Trophoblast cell (in vitro differentiated cells and primary cell): Measurements from ENCODE around the gene SHMT2.

Experiments
- DNase-seq, 2 donors: peaks; one replicate each; pipeline ENCODE4 v3.0.0-alpha.2; 2016
- H2AFZ ChIP-seq: 2 replicates; pipeline ENCODE4 v1.6.1; 2013; ENCODE audit warnings: low read length, moderate library complexity, mild to moderate bottlenecking; ENCODE audit not compliant: insufficient read depth, poor library complexity
- H2AK5ac ChIP-seq: 2 replicates; pipeline ENCODE4 v1.6.1; 2013; ENCODE audit warnings: mild to moderate bottlenecking, low read length
- H2BK120ac ChIP-seq: 2 replicates; pipeline ENCODE4 v1.6.1; 2013; ENCODE audit warnings: low read length, mild to moderate bottlenecking, moderate library complexity; ENCODE audit not compliant: insufficient read depth, poor library complexity
- H2BK12ac ChIP-seq: 2 replicates; pipeline ENCODE4 v1.6.1; 2013; ENCODE audit warnings: mild to moderate bottlenecking, low read length, moderate library complexity
- H2BK5ac ChIP-seq: 2 replicates; pipeline ENCODE4 v1.6.1; 2013; ENCODE audit warnings: low read length, low read depth, moderate library complexity, mild to moderate bottlenecking; ENCODE audit not compliant: poor library complexity
- H3K14ac ChIP-seq: 2 replicates; pipeline ENCODE4 v1.6.1; 2013; ENCODE audit warnings: mild to moderate bottlenecking, low read length
- H3K18ac ChIP-seq: 2 replicates; pipeline ENCODE4 v1.6.1; 2013; ENCODE audit warnings: mild to moderate bottlenecking, low read length
- H3K23ac ChIP-seq: 2 replicates; pipeline ENCODE4 v1.6.1; 2013; ENCODE audit warnings: low read length
- H3K27ac ChIP-seq: 2 replicates; pipeline ENCODE4 v1.5.1; 2013; ENCODE audit warnings: low read depth, mild to moderate bottlenecking, inconsistent platforms, low read length, moderate library complexity
- H3K27me3 ChIP-seq: 2 replicates; pipeline ENCODE4 v1.6.1; 2013; ENCODE audit warnings: inconsistent platforms, mild to moderate bottlenecking, low read length, moderate library complexity; ENCODE audit not compliant: insufficient read depth
- H3K36me3 ChIP-seq, 2 experiments: 1 replicate in 1 of 2; 2 replicates in 1 of 2; pipeline ENCODE4 v1.6.1; 2013; ENCODE audit warnings: low read length in 2 of 2, mild to moderate bottlenecking in 2 of 2, moderate library complexity in 1 of 2; ENCODE audit not compliant: insufficient read depth in 2 of 2, control insufficient read depth in 1 of 2
- H3K4ac ChIP-seq: 2 replicates; pipeline ENCODE4 v1.6.1; 2013; ENCODE audit warnings: low read depth, mild to moderate bottlenecking, low read length, moderate library complexity
- H3K4me1 ChIP-seq, 2 experiments: 1 replicate in 1 of 2; 2 replicates in 1 of 2; pipeline ENCODE4 v1.6.1; 2013; ENCODE audit warnings: low read length in 2 of 2, mild to moderate bottlenecking in 2 of 2, moderate library complexity in 1 of 2; ENCODE audit not compliant: insufficient read depth in 2 of 2, control insufficient read depth in 1 of 2
- H3K4me2 ChIP-seq: 2 replicates; pipeline ENCODE4 v1.6.1; 2013; ENCODE audit warnings: inconsistent platforms, mild to moderate bottlenecking, low read length, moderate library complexity
- H3K4me3 ChIP-seq: 2 replicates; pipeline ENCODE4 v1.5.1; 2013; ENCODE audit warnings: mild to moderate bottlenecking, low read depth, low read length, inconsistent platforms
- H3K79me1 ChIP-seq: one replicate; pipeline ENCODE4 v1.6.1; 2013; ENCODE audit warnings: low read length
- H3K79me2 ChIP-seq: 2 replicates; pipeline ENCODE4 v1.6.1; 2013; ENCODE audit warnings: low read length, mild to moderate bottlenecking; ENCODE audit not compliant: control insufficient read depth, insufficient read depth, poor library complexity
- H3K9ac ChIP-seq: 2 replicates; pipeline ENCODE4 v1.6.1; 2013; ENCODE audit warnings: mild to moderate bottlenecking, low read length
- H3K9me3 ChIP-seq: 2 replicates; pipeline ENCODE4 v1.6.1; 2013; ENCODE audit warnings: low read depth, mild to moderate bottlenecking, control low read depth, inconsistent platforms, low read length; ENCODE audit not compliant: insufficient read depth
- H4K12ac ChIP-seq: 2 replicates; pipeline ENCODE4 v1.6.1; 2013; ENCODE audit warnings: low read depth, mild to moderate bottlenecking, low read length, moderate library complexity
- H4K8ac ChIP-seq: 2 replicates; pipeline ENCODE4 v1.6.1; 2013; ENCODE audit warnings: low read depth, mild to moderate bottlenecking, low read length, moderate library complexity
- H4K91ac ChIP-seq: one replicate; pipeline ENCODE4 v1.6.1; 2013; ENCODE audit warnings: low read depth, mild to moderate bottlenecking, low read length, moderate library complexity
- WGBS: extraction: QIAGEN DNeasy Blood & Tissue Kit; methylation state at CpG from one replicate; pipeline ENCODE4 v1.1.7; 2013; ENCODE audit warnings: missing lambda C conversion rate; ENCODE audit not compliant: insufficient read length, insufficient coverage; ENCODE audit errors: extremely low coverage; 5-methylcytosine and 5-hydroxymethylcytosine counted together

The SHMT2 gene

GRCh38 chr12:57261428-57261865, 31.9 kb downstream of the SHMT2 start:
- H3K4ac ChIP-seq, result no peak overlapping the region
- no peak overlapping the region for H4K8ac ChIP-seq
- no peak overlapping the region for H2BK12ac ChIP-seq
- no peak overlapping the region for H3K14ac ChIP-seq
- no peaks in the 10 kb centered on the region for H3K79me1 ChIP-seq
- H2BK120ac ChIP-seq, result no peak overlapping the region
- no peak overlapping the region for H4K91ac ChIP-seq
- no peaks in the 10 kb centered on the region for H3K27me3 ChIP-seq
- H3K27ac ChIP-seq, result no peak overlapping the region
- H3K4me2 ChIP-seq, result no peak overlapping the region
- no peak overlapping the region for H2AK5ac ChIP-seq
- H2BK5ac ChIP-seq, result no peak overlapping the region
- no peak overlapping the region for H4K12ac ChIP-seq
- H3K23ac ChIP-seq, result no peak overlapping the region
- H3K9ac ChIP-seq, result no peak overlapping the region
- no peaks in the 10 kb centered on the region for H3K9me3 ChIP-seq
- no peak overlapping the region for H3K4me3 ChIP-seq
- H3K79me2 ChIP-seq, result no peaks in the 10 kb centered on the region
- DNase-seq, result no peak
- no peaks in the 10 kb centered on the region for H3K4me1 ChIP-seq
- H3K18ac ChIP-seq, result no peak overlapping the region
- peaks cover 11 to 20% of the 10 kb centered on the region in 2 experiments for H3K36me3 ChIP-seq
- H2AFZ ChIP-seq, result no peak overlapping the region
- no CpG with 5 or more reads among the region's 2 CpGs for WGBS

GRCh38 chr12:57262126-57262822, 32.8 kb downstream of the SHMT2 start:
- Histone ChIP-seq H3K27me3 (no peaks in the 10 kb centered on the region), H4K12ac (no peak overlapping the region), H3K4me2 (no peak overlapping the region), H3K79me1 (no peaks in the 10 kb centered on the region), H2BK5ac (no peak overlapping the region), H3K4me1 (no peaks in the 10 kb centered on the region), H3K18ac (no peak overlapping the region), H3K9me3 (no peaks in the 10 kb centered on the region), H3K9ac (no peak overlapping the region), H3K14ac (no peak overlapping the region), H3K36me3 (peaks cover 14 to 23% of the 10 kb centered on the region in 2 experiments), H2AFZ (no peak overlapping the region), H4K91ac (no peak overlapping the region), H2BK120ac (no peak overlapping the region), H3K79me2 (no peaks in the 10 kb centered on the region), H2AK5ac (no peak overlapping the region), H4K8ac (no peak overlapping the region), H2BK12ac (no peak overlapping the region), H3K4ac (no peak overlapping the region), H3K23ac (no peak overlapping the region), H3K27ac (no peak overlapping the region), H3K4me3 (no peak overlapping the region)
- DNase-seq, result no peak
- no CpG with 5 or more reads among the region's 3 CpGs for WGBS

DNA sequence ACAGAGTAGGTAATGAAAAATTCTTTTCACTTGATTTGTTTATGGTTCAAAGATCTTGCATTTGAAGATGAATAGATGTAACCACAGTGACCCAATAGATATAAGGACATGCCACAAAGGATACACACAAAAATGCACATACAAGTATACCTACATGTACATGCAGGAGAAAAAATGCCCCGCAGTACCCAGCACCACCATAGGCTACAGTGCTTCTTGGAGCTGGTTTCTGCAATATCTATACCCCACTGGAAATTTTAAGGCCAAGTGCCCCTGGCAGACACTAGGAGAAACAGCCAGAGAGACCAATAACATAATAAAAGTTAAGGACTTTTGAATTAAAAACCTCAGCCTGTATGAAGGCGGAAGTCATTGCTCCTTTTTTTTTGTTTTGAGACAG, 33.6 kb downstream of the SHMT2 start:
- no peak overlapping the region for H3K18ac ChIP-seq
- no peaks in the 10 kb centered on the region for H3K4me1 ChIP-seq
- no peak overlapping the region for H3K27ac ChIP-seq
- no peak overlapping the region for H3K9ac ChIP-seq
- no peak overlapping the region for H4K12ac ChIP-seq
- no CpG with 5 or more reads among the region's 2 CpGs for WGBS
- H3K23ac ChIP-seq, result no peak overlapping the region
- no peaks in the 10 kb centered on the region for H3K27me3 ChIP-seq
- H3K79me2 ChIP-seq, result no peaks in the 10 kb centered on the region
- no peak overlapping the region for H3K4me2 ChIP-seq
- no peak overlapping the region for H2AFZ ChIP-seq
- no peak overlapping the region for H4K8ac ChIP-seq
- H2BK120ac ChIP-seq, result no peak overlapping the region
- H3K4me3 ChIP-seq, result no peak overlapping the region
- no peak overlapping the region for H4K91ac ChIP-seq
- no peak overlapping the region for H3K14ac ChIP-seq
- no peak overlapping the region for H3K4ac ChIP-seq
- H3K9me3 ChIP-seq, result no peaks in the 10 kb centered on the region
- no peak overlapping the region for H2BK5ac ChIP-seq
- H3K79me1 ChIP-seq, result no peaks in the 10 kb centered on the region
- H2AK5ac ChIP-seq, result no peak overlapping the region
- H3K36me3 ChIP-seq, result peaks cover 12 to 21% of the 10 kb centered on the region in 2 experiments
- no peak for DNase-seq
- H2BK12ac ChIP-seq, result no peak overlapping the region

DNA sequence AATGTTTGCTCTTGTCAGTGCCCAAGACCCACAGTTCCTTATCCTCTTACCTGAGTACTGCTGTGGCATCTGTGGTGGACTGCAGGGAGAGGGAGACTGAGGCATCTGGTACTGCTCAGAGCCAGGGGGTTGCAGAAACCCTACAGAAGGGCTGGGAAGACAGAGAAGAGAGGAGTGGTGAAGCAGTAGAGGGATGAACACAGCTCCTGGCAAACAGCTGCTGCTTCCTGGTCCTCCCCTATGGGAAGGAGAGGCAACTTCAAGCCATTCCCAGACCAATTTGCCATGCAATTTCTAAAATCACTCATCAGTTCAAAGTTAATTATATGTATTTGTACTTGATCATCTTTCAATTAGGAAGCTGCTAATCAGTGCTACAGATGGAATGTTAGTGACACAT, 37.2 kb downstream of the SHMT2 start:
- Histone ChIP-seq H3K79me2 (no peaks in the 10 kb centered on the region), H3K18ac (no peak overlapping the region), H4K8ac (no peak overlapping the region), H2BK5ac (no peak overlapping the region), H3K27ac (no peak overlapping the region), H3K4ac (no peak overlapping the region), H3K23ac (no peak overlapping the region), H3K9ac (no peak overlapping the region), H4K12ac (no peak overlapping the region), H3K4me2 (no peak overlapping the region), H3K36me3 (peaks cover 16 to 20% of the 10 kb centered on the region in 2 experiments), H3K4me3 (no peak overlapping the region), H3K14ac (no peak overlapping the region), H4K91ac (no peak overlapping the region), H2BK120ac (no peak overlapping the region), H3K4me1 (no peaks in the 10 kb centered on the region), H2AFZ (no peak overlapping the region), H3K27me3 (no peaks in the 10 kb centered on the region), H2AK5ac (no peak overlapping the region), H3K9me3 (no peaks in the 10 kb centered on the region), H3K79me1 (no peaks in the 10 kb centered on the region), H2BK12ac (no peak overlapping the region)
- no peak for DNase-seq
